ENCODE data around the gene CBX8.

GRCh38 chr17:79835470-79835899, 38.6 kb upstream of the CBX8 start:
- TF ChIP-seq POLR2A (IDR thresholded peaks at IDR 0.05), result no peak
- TF ChIP-seq CTCF (IDR thresholded peaks at IDR 0.05 in 8 of 11, conservative IDR thresholded peaks at IDR 0.05 in 3 of 11), result no peak
- no peak for TF ChIP-seq POLR2AphosphoS5 (IDR thresholded peaks at IDR 0.05)

All from spleen (tissue), 7 donors.